GM19240 (cell line): ENCODE data around the gene ARHGEF7.
"Not testable (repeated sequence)": the region's sequence is repeated elsewhere in the genome, so short reads cannot be mapped to it uniquely, and the experiment has no call there.

Source experiments
- DNase-seq: peaks from one replicate; pipeline ENCODE4 v3.0.0; 2011; ENCODE audit warnings: low spot score; ENCODE audit not compliant: insufficient read length

Gene ARHGEF7

GRCh38 chr13:111189516-111189915 is 74.4 kb downstream of the ARHGEF7 start:
- not testable (repeated sequence) for DNase-seq

DNA sequence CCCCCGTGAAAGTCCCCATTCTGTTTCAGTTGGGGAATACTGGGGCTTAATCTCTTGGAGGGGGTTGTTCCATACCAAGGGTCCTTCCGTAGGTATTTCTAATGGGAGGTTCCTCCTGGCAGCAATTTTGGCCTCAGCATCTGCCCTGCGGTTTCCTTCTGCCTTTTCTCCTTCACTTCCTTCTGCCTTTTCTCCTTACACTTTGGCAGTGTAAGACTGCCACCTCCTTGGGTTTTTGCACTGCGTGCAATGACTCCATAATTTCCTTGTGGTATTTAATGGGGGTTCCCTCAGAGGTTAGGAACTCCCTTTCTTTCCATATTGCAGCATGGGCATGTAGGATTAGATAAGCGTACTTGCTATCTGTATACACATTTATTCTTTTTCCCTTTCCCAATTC is 78.1 kb downstream of the ARHGEF7 start:
- not testable (repeated sequence) for DNase-seq

- DNase-seq: not testable (repeated sequence)
Observed at GRCh38 chr13:111194651-111195050, 79.5 kb downstream of the ARHGEF7 start.

DNA sequence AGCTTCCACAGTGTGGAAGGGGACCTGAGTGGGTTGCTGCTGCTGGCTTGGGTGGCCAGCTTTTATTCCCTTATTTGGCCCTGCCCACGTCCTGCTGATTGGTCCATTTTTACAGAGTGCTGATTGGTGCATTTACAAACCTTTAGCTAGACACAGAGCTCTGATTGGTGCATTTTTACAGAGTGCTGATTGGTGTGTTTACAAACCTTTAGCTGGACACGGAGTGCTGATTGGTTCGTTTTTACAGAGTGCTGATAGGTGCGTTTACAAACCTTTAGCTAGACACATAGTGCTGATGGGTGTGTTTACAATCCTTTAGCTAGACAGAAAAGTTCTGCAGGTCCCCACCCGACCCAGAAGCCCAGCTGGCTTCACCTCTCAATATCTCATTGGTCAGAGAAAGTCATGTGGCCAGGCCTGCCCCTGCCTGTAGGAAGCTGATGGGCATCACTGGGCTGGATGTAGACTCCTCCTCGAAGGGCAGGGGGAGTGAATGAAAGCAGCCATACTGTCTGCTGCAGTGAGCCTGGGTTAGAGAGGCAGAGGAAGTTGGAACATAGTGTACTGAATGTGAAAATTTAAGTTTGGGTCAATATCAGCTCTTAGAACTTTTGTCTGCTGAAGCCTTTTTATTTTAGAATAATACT is 83.7 kb downstream of the ARHGEF7 start:
- DNase-seq: not testable (repeated sequence)

DNA sequence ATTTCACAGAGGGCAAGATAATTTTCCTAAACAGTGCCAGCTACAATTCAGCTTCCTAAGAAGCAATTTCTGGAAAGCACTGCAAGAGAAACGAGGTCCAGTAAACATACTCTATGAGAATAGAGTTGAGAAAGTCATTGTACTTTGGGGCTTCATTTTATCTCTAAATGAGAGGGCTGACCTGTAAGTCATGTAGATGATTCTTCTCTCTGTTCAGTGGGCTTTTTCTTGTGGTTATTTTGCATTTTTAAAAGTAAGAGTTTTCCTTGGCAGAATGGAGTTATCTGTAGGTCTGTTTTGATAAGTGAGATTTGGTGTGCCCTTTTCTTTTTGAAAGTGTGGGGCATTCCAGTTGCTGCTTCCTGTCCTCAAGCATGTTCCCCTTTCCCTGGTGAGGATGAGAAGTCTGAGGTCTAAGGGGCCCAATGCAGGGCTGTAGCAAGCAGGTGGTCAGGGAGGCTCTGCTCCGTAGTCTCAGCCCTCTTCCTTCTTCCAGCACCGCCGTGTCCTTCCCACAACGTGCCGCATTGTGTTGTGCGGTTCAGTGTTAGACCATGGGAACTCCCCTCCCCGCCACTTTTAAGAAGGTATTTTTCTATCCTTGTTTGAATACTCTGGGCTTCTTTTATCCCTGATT is 86.3 kb downstream of the ARHGEF7 start:
- no peak for DNase-seq

- no peak for DNase-seq
Observed at GRCh38 chr13:111202156-111202621, 87.1 kb downstream of the ARHGEF7 start.

DNA sequence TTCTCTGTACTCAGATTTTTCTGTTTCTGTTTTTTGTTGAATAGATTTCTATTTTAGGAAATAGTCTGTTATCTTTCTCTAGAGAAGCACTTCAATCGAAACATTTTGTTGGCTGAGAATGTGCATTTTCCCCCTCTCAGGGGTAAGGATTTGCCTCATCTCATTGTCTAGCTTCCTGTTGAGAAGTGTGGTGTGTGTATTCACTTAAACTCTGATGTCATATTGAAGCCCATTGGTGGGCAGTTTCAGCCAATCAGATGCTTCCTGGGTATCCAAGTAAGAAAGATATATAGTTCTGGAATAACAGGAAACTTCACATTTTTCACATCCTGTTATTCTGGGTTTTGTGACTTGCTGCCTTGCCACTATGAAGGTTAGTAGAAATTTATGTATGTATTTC is 87.6 kb downstream of the ARHGEF7 start:
- DNase-seq: peak; percentile 69

- no peak for DNase-seq
Observed at GRCh38 chr13:111203736-111204389, 88.8 kb downstream of the ARHGEF7 start.

- no peak for DNase-seq
Observed at GRCh38 chr13:111204438-111205177, 89.5 kb downstream of the ARHGEF7 start.

- DNase-seq: no peak
Observed at GRCh38 chr13:111206148-111206547, 91.0 kb downstream of the ARHGEF7 start.

- no peak for DNase-seq
Observed at GRCh38 chr13:111209613-111210012, 94.5 kb downstream of the ARHGEF7 start.

GRCh38 chr13:111210091-111210490 is 95.0 kb downstream of the ARHGEF7 start:
- no peak for DNase-seq

DNA sequence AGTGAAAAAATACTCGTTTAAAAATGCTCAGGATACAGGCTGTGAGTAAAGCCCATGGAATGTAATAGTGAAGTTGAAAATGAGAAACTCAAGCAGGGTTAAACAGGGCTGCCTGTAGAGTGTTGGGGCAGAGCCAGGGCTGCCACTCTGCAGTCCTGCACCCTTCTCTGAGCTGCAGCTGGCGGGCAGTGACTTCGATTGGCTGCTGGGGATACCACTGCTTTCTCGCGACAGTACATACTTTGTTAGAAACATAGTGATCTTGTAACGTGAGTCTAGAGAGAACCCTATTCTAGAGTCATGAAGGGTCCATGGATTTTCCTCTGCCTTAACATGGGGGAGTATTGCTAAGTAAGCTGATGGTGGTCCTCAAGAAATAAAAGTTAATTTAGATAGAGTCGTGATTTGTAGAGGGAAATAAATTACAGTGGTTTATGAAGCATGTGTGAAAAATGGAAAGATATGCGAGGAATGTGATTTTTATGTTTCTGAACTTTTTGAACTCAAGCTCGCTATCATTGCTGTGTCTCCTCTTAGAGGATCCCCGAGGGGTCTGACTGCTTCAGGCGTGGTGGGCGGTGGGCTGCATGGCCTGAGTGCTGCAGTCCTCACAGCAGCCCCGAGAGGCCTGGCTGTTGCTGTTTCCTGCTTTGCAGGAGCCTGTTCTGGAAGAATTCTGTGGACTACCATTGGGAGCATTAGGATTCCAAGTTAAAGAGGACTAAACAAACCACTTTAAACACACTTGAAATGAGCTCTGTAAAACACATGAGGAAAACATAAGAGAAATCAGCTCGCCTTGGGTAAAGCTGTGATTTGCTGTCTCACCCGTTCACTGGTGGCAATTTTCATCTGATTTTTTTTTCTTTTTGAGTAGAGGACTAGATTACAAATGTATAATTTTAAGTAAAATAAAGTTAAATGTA is 95.7 kb downstream of the ARHGEF7 start:
- no peak for DNase-seq

GRCh38 chr13:111211789-111212516 is 96.8 kb downstream of the ARHGEF7 start:
- no peak for DNase-seq

DNA sequence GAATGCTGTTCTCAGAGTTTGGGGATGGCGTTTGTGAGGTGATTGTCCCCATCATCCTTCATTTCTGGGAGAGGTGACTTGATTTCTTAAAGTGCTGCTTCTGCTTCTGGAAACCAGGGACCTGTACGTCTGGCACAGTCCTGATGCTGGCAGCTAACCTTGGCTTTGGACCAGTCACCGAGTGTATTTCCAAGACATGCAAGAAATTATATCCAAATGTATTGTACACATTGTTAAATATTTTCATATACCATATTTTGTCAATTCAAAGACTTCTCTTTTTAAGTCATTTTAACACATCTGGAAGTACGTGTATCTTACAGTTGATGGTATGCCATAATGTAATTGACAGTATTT is 97.4 kb downstream of the ARHGEF7 start:
- no peak for DNase-seq

- no peak for DNase-seq
Observed at GRCh38 chr13:111213964-111214726, 99.0 kb downstream of the ARHGEF7 start.

DNA sequence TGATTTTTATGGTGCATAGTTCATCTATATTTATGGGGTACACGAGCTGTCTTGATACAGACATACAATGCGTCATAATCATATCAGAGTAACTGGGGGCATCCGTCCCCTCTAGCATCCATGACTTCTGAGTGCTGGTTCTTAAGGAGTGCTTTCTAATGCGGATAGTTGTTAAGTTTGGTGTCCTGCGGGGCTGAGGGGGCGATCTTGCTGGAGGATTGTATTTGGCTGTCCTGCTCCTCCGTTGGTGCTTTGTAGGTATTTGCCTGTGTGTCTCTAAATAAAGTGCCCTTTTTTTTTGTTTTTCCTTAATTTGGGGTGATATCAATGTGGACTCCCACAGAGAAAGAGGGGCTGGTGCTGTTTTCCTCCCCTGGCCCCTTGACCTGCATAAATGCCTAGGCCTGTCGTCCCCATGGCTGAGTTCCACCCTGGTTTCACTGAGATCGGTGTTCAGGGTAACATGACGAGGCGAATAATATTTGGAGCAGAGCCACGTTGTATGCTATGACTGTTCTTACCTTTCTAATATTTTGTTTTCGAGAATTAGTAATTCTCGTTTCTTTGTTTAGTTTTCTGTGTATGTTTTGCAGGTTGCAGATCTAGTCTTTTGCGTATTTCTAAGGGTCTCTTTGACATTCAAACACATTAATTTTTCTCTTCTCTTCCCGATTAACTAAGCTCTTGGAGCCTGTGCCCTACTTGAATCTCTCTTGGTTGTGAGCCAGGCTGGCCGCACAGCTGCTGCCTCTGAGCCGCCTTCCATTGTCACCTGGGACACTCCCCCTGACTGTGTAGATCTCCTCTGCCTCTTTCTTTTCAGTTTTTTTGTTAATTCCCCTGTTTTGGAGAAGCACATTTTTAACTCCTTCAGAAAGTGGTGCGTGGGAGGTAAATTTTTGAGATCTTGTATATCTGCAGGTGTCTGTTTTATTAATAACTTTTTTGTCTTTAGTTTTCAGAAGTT is 100.3 kb downstream of the ARHGEF7 start:
- DNase-seq: no peak
